ENCODE measurements around the gene TMEFF2. TPM values are rescaled to one million over a fixed set of nuclear protein-coding genes. Genes with fewer than 3 reads are reported as not detected.

The TMEFF2 gene
- total and polyA plus RNA-seq, 2 experiments from 2014 or later: 1.7 to 2.2 TPM

DNA sequence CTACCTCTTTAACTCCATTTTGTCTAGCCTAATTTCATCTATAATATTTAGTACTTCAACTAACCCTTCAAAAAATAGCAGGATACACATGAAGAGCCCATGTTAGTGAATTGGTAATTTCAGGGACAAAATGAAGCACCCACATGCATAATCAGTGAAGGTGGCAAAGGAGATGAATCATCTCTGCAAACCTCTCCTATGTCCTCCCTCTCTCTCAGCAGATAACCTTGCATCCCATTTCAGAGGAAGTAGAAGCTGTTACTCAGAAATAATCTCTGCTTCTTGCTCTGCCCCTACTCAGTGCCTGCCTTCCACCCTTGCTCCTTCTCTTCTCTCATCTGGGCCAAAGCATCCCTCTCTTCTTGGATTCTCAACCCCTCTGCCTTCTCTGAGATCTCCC, 287.6 kb downstream of the TMEFF2 start:
- Histone ChIP-seq H2AFZ (peak overlapping the region; percentile 16; the same call in 1 of the 2 replicates), H3K36me3 (ENCODE audit: insufficient read depth) (peaks cover 5% of the 10 kb centered on the region; the same call in 1 of the 2 replicates), H3K4me3 (no peak overlapping the region), H4K20me1 (replicated peaks; ENCODE audit: insufficient read depth) (no peaks in the 10 kb centered on the region), H3K9me2 (ENCODE audit: insufficient read depth) (no peaks in the 10 kb centered on the region), H3K27ac (ENCODE audit: low read depth) (no peak overlapping the region), H3K4me1 (ENCODE audit: insufficient read depth) (peaks cover 6% of the 10 kb centered on the region), H3K79me2 (replicated peaks; ENCODE audit: insufficient read depth) (no peaks in the 10 kb centered on the region), H3F3A (replicated peaks; ENCODE audit: low read depth) (no peaks in the 10 kb centered on the region), H3K27me3 (ENCODE audit: insufficient read depth) (no peaks in the 10 kb centered on the region), H3K4me2 (no peak overlapping the region)
- peaks cover 35% of the 10 kb centered on the region for H3K4me1 Mint-ChIP-seq
- H3K9me3 Mint-ChIP-seq: peaks cover 6% of the 10 kb centered on the region
- no peak overlapping the region; the same call in 1 of the 2 replicates for H3K27ac Mint-ChIP-seq
- H3K36me3 Mint-ChIP-seq (ENCODE audit: low read depth): peaks cover 6% of the 10 kb centered on the region; the same call in 2 of the 3 replicates
- DNase-seq (ENCODE audit: low spot score) (no peak), ATAC-seq (no peak)
- peaks cover 2% of the 10 kb centered on the region for H3K27me3 Mint-ChIP-seq (ENCODE audit: insufficient read depth, low read depth, poor library complexity)
- no peak overlapping the region for H3K4me3 Mint-ChIP-seq
- TF ChIP-seq STAT1 (IDR thresholded peaks at IDR 0.05; ENCODE audit: unreplicated experiment): no peak
- TF ChIP-seq, protein P1, sequence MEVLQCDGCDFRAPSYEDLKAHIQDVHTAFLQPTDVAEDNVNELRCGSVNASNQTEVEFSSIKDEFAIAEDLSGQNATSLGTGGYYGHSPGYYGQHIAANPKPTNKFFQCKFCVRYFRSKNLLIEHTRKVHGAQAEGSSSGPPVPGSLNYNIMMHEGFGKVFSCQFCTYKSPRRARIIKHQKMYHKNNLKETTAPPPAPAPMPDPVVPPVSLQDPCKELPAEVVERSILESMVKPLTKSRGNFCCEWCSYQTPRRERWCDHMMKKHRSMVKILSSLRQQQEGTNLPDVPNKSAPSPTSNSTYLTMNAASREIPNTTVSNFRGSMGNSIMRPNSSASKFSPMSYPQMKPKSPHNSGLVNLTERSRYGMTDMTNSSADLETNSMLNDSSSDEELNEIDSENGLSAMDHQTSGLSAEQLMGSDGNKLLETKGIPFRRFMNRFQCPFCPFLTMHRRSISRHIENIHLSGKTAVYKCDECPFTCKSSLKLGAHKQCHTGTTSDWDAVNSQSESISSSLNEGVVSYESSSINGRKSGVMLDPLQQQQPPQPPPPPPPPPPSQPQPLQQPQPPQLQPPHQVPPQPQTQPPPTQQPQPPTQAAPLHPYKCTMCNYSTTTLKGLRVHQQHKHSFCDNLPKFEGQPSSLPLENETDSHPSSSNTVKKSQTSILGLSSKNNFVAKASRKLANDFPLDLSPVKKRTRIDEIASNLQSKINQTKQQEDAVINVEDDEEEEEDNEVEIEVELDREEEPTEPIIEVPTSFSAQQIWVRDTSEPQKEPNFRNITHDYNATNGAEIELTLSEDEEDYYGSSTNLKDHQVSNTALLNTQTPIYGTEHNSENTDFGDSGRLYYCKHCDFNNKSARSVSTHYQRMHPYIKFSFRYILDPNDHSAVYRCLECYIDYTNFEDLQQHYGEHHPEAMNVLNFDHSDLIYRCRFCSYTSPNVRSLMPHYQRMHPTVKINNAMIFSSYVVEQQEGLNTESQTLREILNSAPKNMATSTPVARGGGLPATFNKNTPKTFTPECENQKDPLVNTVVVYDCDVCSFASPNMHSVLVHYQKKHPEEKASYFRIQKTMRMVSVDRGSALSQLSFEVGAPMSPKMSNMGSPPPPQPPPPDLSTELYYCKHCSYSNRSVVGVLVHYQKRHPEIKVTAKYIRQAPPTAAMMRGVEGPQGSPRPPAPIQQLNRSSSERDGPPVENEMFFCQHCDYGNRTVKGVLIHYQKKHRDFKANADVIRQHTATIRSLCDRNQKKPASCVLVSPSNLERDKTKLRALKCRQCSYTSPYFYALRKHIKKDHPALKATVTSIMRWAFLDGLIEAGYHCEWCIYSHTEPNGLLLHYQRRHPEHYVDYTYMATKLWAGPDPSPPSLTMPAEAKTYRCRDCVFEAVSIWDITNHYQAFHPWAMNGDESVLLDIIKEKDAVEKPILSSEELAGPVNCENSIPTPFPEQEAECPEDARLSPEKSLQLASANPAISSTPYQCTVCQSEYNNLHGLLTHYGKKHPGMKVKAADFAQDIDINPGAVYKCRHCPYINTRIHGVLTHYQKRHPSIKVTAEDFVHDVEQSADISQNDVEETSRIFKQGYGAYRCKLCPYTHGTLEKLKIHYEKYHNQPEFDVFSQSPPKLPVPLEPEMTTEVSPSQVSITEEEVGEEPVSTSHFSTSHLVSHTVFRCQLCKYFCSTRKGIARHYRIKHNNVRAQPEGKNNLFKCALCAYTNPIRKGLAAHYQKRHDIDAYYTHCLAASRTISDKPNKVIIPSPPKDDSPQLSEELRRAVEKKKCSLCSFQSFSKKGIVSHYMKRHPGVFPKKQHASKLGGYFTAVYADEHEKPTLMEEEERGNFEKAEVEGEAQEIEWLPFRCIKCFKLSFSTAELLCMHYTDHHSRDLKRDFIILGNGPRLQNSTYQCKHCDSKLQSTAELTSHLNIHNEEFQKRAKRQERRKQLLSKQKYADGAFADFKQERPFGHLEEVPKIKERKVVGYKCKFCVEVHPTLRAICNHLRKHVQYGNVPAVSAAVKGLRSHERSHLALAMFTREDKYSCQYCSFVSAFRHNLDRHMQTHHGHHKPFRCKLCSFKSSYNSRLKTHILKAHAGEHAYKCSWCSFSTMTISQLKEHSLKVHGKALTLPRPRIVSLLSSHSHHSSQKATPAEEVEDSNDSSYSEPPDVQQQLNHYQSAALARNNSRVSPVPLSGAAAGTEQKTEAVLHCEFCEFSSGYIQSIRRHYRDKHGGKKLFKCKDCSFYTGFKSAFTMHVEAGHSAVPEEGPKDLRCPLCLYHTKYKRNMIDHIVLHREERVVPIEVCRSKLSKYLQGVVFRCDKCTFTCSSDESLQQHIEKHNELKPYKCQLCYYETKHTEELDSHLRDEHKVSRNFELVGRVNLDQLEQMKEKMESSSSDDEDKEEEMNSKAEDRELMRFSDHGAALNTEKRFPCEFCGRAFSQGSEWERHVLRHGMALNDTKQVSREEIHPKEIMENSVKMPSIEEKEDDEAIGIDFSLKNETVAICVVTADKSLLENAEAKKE (CRISPR knock-in tag; IDR thresholded peaks at IDR 0.05): no peak
- TF ChIP-seq, protein P2, sequence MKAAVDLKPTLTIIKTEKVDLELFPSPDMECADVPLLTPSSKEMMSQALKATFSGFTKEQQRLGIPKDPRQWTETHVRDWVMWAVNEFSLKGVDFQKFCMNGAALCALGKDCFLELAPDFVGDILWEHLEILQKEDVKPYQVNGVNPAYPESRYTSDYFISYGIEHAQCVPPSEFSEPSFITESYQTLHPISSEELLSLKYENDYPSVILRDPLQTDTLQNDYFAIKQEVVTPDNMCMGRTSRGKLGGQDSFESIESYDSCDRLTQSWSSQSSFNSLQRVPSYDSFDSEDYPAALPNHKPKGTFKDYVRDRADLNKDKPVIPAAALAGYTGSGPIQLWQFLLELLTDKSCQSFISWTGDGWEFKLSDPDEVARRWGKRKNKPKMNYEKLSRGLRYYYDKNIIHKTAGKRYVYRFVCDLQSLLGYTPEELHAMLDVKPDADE (IDR thresholded peaks at IDR 0.05): no peak
- TF ChIP-seq EZH2phosphoT487 (IDR thresholded peaks at IDR 0.05; ENCODE audit: unreplicated experiment): no peak
- TF ChIP-seq CREB1 (CRISPR knock-in tag; IDR thresholded peaks at IDR 0.05; ENCODE audit: low read depth): no peak
- TF ChIP-seq, protein P3, sequence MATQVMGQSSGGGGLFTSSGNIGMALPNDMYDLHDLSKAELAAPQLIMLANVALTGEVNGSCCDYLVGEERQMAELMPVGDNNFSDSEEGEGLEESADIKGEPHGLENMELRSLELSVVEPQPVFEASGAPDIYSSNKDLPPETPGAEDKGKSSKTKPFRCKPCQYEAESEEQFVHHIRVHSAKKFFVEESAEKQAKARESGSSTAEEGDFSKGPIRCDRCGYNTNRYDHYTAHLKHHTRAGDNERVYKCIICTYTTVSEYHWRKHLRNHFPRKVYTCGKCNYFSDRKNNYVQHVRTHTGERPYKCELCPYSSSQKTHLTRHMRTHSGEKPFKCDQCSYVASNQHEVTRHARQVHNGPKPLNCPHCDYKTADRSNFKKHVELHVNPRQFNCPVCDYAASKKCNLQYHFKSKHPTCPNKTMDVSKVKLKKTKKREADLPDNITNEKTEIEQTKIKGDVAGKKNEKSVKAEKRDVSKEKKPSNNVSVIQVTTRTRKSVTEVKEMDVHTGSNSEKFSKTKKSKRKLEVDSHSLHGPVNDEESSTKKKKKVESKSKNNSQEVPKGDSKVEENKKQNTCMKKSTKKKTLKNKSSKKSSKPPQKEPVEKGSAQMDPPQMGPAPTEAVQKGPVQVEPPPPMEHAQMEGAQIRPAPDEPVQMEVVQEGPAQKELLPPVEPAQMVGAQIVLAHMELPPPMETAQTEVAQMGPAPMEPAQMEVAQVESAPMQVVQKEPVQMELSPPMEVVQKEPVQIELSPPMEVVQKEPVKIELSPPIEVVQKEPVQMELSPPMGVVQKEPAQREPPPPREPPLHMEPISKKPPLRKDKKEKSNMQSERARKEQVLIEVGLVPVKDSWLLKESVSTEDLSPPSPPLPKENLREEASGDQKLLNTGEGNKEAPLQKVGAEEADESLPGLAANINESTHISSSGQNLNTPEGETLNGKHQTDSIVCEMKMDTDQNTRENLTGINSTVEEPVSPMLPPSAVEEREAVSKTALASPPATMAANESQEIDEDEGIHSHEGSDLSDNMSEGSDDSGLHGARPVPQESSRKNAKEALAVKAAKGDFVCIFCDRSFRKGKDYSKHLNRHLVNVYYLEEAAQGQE (IDR thresholded peaks at IDR 0.05; ENCODE audit: unreplicated experiment): no peak
- no peak for TF ChIP-seq POLR2AphosphoS5 (IDR thresholded peaks at IDR 0.05; ENCODE audit: low read depth)
- no peak for TF ChIP-seq EZH2 (IDR thresholded peaks at IDR 0.05; ENCODE audit: low read depth, unreplicated experiment)
